Mesenchymal stem cell (in vitro differentiated cells and primary cell): ENCODE measurements around the gene ERC2.

Experiments
- DNase-seq: peaks from one replicate; pipeline ENCODE4 v3.0.0-alpha.2; 2013
- H2AFZ ChIP-seq: one replicate; pipeline ENCODE4 v1.6.1; 2013; ENCODE audit warnings: low read depth, mild to moderate bottlenecking, control low read depth, inconsistent platforms, low read length, moderate library complexity
- H2AK5ac ChIP-seq: 2 replicates; pipeline ENCODE4 v1.6.1; 2013; ENCODE audit warnings: low read length, moderate library complexity, mild to moderate bottlenecking, inconsistent platforms; ENCODE audit not compliant: severe bottlenecking
- H2BK120ac ChIP-seq: one replicate; pipeline ENCODE4 v1.6.1; 2013; ENCODE audit warnings: low read depth, mild to moderate bottlenecking, inconsistent platforms, low read length, moderate library complexity
- H2BK12ac ChIP-seq, 2 experiments: one replicate each; pipeline ENCODE4 v1.6.1; 2013; ENCODE audit warnings: inconsistent platforms in 2 of 2, low read length in 2 of 2, mild to moderate bottlenecking in 2 of 2, moderate library complexity in 2 of 2, control low read depth in 1 of 2
- H2BK15ac ChIP-seq: one replicate; pipeline ENCODE4 v1.6.1; 2013; ENCODE audit warnings: mild to moderate bottlenecking, low read depth, inconsistent platforms; ENCODE audit not compliant: poor library complexity, severe bottlenecking
- H2BK5ac ChIP-seq: 2 replicates; pipeline ENCODE4 v1.6.1; 2013; ENCODE audit warnings: low read depth, mild to moderate bottlenecking, low read length, control low read depth, inconsistent platforms; ENCODE audit not compliant: poor library complexity, severe bottlenecking
- H3K14ac ChIP-seq, 2 experiments: one replicate each; pipeline ENCODE4 v1.6.1; 2013; ENCODE audit warnings: inconsistent platforms in 2 of 2, low read length in 2 of 2, control low read depth in 1 of 2, mild to moderate bottlenecking in 1 of 2, moderate library complexity in 1 of 2
- H3K18ac ChIP-seq, 2 experiments: one replicate each; pipeline ENCODE4 v1.6.1; 2013; ENCODE audit warnings: inconsistent platforms in 2 of 2, low read length in 2 of 2, control low read depth in 1 of 2, low read depth in 1 of 2, mild to moderate bottlenecking in 1 of 2
- H3K23ac ChIP-seq, 2 experiments: one replicate each; pipeline ENCODE4 v1.6.1; 2013; ENCODE audit warnings: inconsistent platforms in 2 of 2, low read length in 2 of 2, mild to moderate bottlenecking in 2 of 2, moderate library complexity in 2 of 2, control low read depth in 1 of 2
- H3K27ac ChIP-seq: 2 replicates; pipeline ENCODE4 v1.5.1; 2013; ENCODE audit warnings: mild to moderate bottlenecking, moderate library complexity, low read length, control low read depth, inconsistent platforms; ENCODE audit not compliant: poor library complexity, severe bottlenecking
- H3K27me3 ChIP-seq, 2 experiments: 2 replicates each; pipeline versions ENCODE4 v1.6.1 to v1.7.0; 2013; ENCODE audit warnings: low read length in 2 of 2, mild to moderate bottlenecking in 2 of 2, moderate library complexity in 2 of 2, control low read depth in 1 of 2, inconsistent platforms in 1 of 2; ENCODE audit not compliant: control insufficient read depth in 1 of 2, insufficient read depth in 1 of 2
- H3K36me3 ChIP-seq, 2 experiments: 2 replicates each; pipeline versions ENCODE4 v1.6.1 to v1.7.0; 2013; ENCODE audit warnings: low read length in 2 of 2, control low read depth in 1 of 2, inconsistent platforms in 1 of 2, low read depth in 1 of 2, mild to moderate bottlenecking in 1 of 2; ENCODE audit not compliant: insufficient read depth in 2 of 2, control insufficient read depth in 1 of 2
- H3K4ac ChIP-seq, 2 experiments: one replicate each; pipeline ENCODE4 v1.6.1; 2013; ENCODE audit warnings: inconsistent platforms in 2 of 2, low read length in 2 of 2, mild to moderate bottlenecking in 2 of 2, moderate library complexity in 2 of 2, control low read depth in 1 of 2, low read depth in 1 of 2
- H3K4me1 ChIP-seq: 2 replicates; pipeline ENCODE4 v1.6.1; 2013; ENCODE audit warnings: low read depth, low read length, control low read depth; ENCODE audit not compliant: control insufficient read depth, insufficient read depth
- H3K4me2 ChIP-seq: 2 replicates; pipeline ENCODE4 v1.6.1; 2013; ENCODE audit warnings: low read length, mild to moderate bottlenecking, inconsistent platforms; ENCODE audit not compliant: poor library complexity, severe bottlenecking
- H3K4me3 ChIP-seq, 2 experiments: 2 replicates each; pipeline versions ENCODE4 v1.5.1 to v1.7.0; 2013; ENCODE audit warnings: low read length in 2 of 2, mild to moderate bottlenecking in 2 of 2, control low read depth in 1 of 2, low read depth in 1 of 2; ENCODE audit not compliant: insufficient read depth in 1 of 2
- H3K79me1 ChIP-seq: replicated peaks from 2 replicates; pipeline ENCODE4 v1.6.1; 2013; ENCODE audit warnings: mild to moderate bottlenecking, control low read depth, low read length, inconsistent platforms; ENCODE audit not compliant: poor library complexity, severe bottlenecking
- H3K9ac ChIP-seq: 2 replicates; pipeline ENCODE4 v1.7.0; 2013; ENCODE audit warnings: mild to moderate bottlenecking, low read length, moderate library complexity
- H3K9me3 ChIP-seq: 2 replicates; pipeline ENCODE4 v1.7.0; 2013; ENCODE audit warnings: mild to moderate bottlenecking, low read length; ENCODE audit not compliant: control insufficient read depth
- H4K8ac ChIP-seq: one replicate; pipeline ENCODE4 v1.6.1; 2013; ENCODE audit warnings: inconsistent platforms, mild to moderate bottlenecking, low read length, moderate library complexity
- H4K91ac ChIP-seq: one replicate; pipeline ENCODE4 v1.6.1; 2013; ENCODE audit warnings: mild to moderate bottlenecking, low read length, inconsistent platforms
- WGBS: methylation state at CpG from one replicate; pipeline ENCODE4 v1.1.7; 2013; ENCODE audit warnings: mixed read lengths; 5-methylcytosine and 5-hydroxymethylcytosine counted together

The ERC2 gene

GRCh38 chr3:55482496-55483195, 985.6 kb downstream of the ERC2 start:
- H3K18ac ChIP-seq, result peak overlapping the region; percentile 67 to 100
- H3K4me2 ChIP-seq, result peak overlapping the region; percentile 96
- H3K9me3 ChIP-seq, result no peaks in the 10 kb centered on the region
- H3K4me1 ChIP-seq, result peaks cover 18% of the 10 kb centered on the region
- H3K79me1 ChIP-seq, result no peaks in the 10 kb centered on the region
- peak overlapping the region; percentile 67 to 98 for H2BK12ac ChIP-seq
- WGBS, result under 1% methylated on average over 30 of the region's 38 CpGs
- peak overlapping the region in 1 of 2 experiments; percentile 93 for H3K14ac ChIP-seq
- no peak overlapping the region for H2AFZ ChIP-seq
- H4K91ac ChIP-seq, result peak overlapping the region; percentile 97
- H3K23ac ChIP-seq, result peak overlapping the region; percentile 69 to 86
- DNase-seq, result peak; percentile 86
- H2AK5ac ChIP-seq, result peak overlapping the region; percentile 40
- H2BK15ac ChIP-seq, result peak overlapping the region; percentile 91
- peak overlapping the region; percentile 88 for H2BK120ac ChIP-seq
- H2BK5ac ChIP-seq, result peak overlapping the region; percentile 92
- H3K36me3 ChIP-seq, result no peaks in the 10 kb centered on the region
- peak overlapping the region; percentile 79 for H3K9ac ChIP-seq
- H3K4me3 ChIP-seq, result peak overlapping the region; percentile 71 to 77
- H3K27me3 ChIP-seq, result peaks cover 0 to 4% of the 10 kb centered on the region in 2 experiments
- H4K8ac ChIP-seq, result peak overlapping the region; percentile 79
- H3K4ac ChIP-seq, result peak overlapping the region; percentile 82 to 99
- peak overlapping the region; percentile 97 for H3K27ac ChIP-seq

- whole genome bisulfite sequencing, result under 1% methylated on average over 16 of the region's 37 CpGs
Measured at GRCh38 chr3:55481744-55482495, 986.3 kb downstream of the ERC2 start.

GRCh38 chr3:55480911-55481743, 987.1 kb downstream of the ERC2 start:
- H3K23ac ChIP-seq, result peak overlapping the region in 1 of 2 experiments; percentile 81
- peak overlapping the region; percentile 88 for H2BK120ac ChIP-seq
- peak overlapping the region in 1 of 2 experiments; percentile 98 for H2BK12ac ChIP-seq
- H2BK15ac ChIP-seq, result peak overlapping the region; percentile 82
- no peak overlapping the region for H2AFZ ChIP-seq
- peak overlapping the region; percentile 71 to 77 for H3K4me3 ChIP-seq
- peaks cover under 1% of the 10 kb centered on the region for H3K79me1 ChIP-seq
- H4K91ac ChIP-seq, result peak overlapping the region; percentile 97
- peaks cover 22% of the 10 kb centered on the region for H3K4me1 ChIP-seq
- H3K36me3 ChIP-seq, result no peaks in the 10 kb centered on the region
- H3K4ac ChIP-seq, result peak overlapping the region; percentile 93 to 99
- H3K9ac ChIP-seq, result peak overlapping the region; percentile 79
- H3K18ac ChIP-seq, result peak overlapping the region; percentile 87 to 100
- DNase-seq, result peak; percentile 86
- H3K4me2 ChIP-seq, result peak overlapping the region; percentile 96
- H3K27me3 ChIP-seq, result peaks cover 0 to 4% of the 10 kb centered on the region in 2 experiments
- peak overlapping the region; percentile 90 for H4K8ac ChIP-seq
- no peaks in the 10 kb centered on the region for H3K9me3 ChIP-seq
- H2BK5ac ChIP-seq, result peak overlapping the region; percentile 82
- H2AK5ac ChIP-seq, result peak overlapping the region; percentile 66
- peak overlapping the region in 1 of 2 experiments; percentile 94 for H3K14ac ChIP-seq
- peak overlapping the region; percentile 97 for H3K27ac ChIP-seq
- under 1% methylated on average over 38 of the region's 42 CpGs for WGBS

More at GRCh38 chr3:55481744-55482495, 986.3 kb downstream of the ERC2 start:
- Histone ChIP-seq H3K4ac (peak overlapping the region; percentile 93 to 99), H3K79me1 (no peaks in the 10 kb centered on the region), H2AFZ (no peak overlapping the region), H2AK5ac (peak overlapping the region; percentile 40), H3K4me3 (peak overlapping the region; percentile 71 to 77), H3K9ac (peak overlapping the region; percentile 79), H2BK12ac (peak overlapping the region; percentile 12 to 98), H3K4me1 (peaks cover 21% of the 10 kb centered on the region), H3K4me2 (peak overlapping the region; percentile 96), H3K14ac (peak overlapping the region in 1 of 2 experiments; percentile 91), H2BK15ac (peak overlapping the region; percentile 91), H4K91ac (peak overlapping the region; percentile 97), H3K27me3 (peaks cover 0 to 4% of the 10 kb centered on the region in 2 experiments), H3K9me3 (no peaks in the 10 kb centered on the region), H3K18ac (peak overlapping the region; percentile 58 to 100), H3K23ac (peak overlapping the region in 1 of 2 experiments; percentile 81), H3K36me3 (no peaks in the 10 kb centered on the region), H3K27ac (peak overlapping the region; percentile 97), H2BK120ac (peak overlapping the region; percentile 88), H2BK5ac (peak overlapping the region; percentile 92), H4K8ac (peak overlapping the region; percentile 86)
- DNase-seq, result peak; percentile 78
